GM19324 (cell line): ENCODE measurements around the gene CD209.
"Not testable (repeated sequence)": the region's sequence is repeated elsewhere in the genome, so short reads cannot be mapped to it uniquely, and the experiment has no call there.

ENCODE experiments used
- ATAC-seq: cut with Tn5 transposase; IDR thresholded peaks from one replicate; pipeline ENCODE4 v1.9.1; 2021; ENCODE audit warnings: mild to moderate bottlenecking, moderate library complexity; ENCODE audit not compliant: unreplicated experiment, low FRiP score

The CD209 gene

DNA sequence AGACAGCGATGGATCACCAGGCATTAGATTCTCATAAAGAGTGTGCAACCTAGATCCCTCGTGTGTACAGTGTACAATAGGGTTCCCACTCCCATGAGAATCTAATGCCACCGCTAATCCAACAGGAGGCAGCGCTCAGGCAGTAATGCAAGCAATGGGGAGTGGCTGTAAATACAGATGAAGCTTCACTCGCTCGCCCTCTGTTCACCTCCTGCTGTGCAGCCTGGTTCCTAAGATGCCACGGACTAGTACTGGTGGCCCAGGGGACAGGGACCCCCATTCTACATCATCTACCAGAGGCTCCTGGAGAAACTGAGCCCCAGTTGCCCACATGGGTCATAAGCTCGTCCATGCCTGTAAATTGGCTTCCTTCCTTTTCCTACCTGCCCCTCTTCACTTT is 23.7 kb upstream of the CD209 start:
- no peak for ATAC-seq

- no peak for ATAC-seq
These were observed 21.8 kb upstream of the CD209 start for GRCh38 chr19:7769171-7769570.

GRCh38 chr19:7767487-7767886 is 20.2 kb upstream of the CD209 start:
- no peak for ATAC-seq

DNA sequence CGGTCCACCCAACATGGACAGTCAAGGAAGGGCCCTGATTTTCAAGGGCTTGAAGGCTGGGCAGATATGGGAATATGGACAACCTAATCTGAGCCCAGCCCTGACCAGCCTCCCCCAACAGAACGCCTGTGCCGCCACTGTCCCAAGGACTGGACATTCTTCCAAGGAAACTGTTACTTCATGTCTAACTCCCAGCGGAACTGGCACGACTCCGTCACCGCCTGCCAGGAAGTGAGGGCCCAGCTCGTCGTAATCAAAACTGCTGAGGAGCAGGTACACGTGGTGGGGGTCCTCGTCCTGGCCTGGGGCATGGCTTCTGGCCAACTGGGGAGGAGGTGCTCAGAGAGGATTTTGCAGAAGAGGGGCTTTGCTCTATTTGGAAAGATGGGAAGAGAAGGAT is 19.2 kb upstream of the CD209 start:
- no peak for ATAC-seq

DNA sequence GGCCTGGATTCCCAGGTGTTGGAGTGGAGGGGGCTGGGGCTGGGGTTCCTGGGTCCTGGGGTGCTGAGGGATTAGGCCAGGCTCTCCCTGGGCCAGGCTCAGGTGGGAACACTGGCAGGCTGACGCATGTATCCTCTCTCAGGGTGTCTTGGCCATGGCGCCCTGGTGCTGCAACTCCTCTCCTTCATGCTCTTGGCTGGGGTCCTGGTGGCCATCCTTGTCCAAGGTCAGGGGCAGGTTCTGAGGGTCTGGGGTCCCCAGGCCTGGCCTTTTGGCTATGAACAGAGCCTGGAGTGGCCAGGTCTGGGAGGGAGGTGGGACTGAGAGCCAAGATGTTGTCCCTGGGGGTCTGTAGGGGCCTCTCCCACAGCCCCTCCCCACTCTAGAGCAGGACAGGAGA is 17.7 kb upstream of the CD209 start:
- ATAC-seq: not testable (repeated sequence)

DNA sequence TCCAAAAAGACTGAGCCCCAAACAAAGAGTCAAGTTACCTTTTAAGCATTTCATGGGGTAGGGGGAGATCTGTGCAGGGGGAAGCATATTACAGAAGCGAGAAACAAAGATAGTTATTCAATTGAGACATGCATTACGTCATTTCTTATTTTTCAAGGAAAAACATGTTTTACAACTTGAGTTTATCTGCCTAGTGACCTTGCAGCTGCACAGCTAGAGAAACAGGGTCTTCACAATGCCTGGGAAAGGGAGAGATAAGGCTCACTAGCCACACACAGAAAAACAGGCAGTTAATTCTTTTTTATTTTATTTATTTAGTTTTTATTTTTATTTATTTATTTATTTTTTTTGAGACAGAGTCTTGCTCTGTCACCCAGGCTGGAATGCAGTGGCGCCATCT is 16.8 kb upstream of the CD209 start:
- ATAC-seq: not testable (repeated sequence)

- ATAC-seq: no peak
These were observed 16.4 kb upstream of the CD209 start for GRCh38 chr19:7763696-7764095.

GRCh38 chr19:7762719-7763293 is 15.5 kb upstream of the CD209 start, which contains the start of gene CLEC4M:
CLEC4M (plus strand) TSS chr19:7763243; CDS start chr19:7763267, 24 bp downstream.
- no peak for ATAC-seq

- ATAC-seq: no peak
These were observed 11.8 kb upstream of the CD209 start for GRCh38 chr19:7759156-7759555.

DNA sequence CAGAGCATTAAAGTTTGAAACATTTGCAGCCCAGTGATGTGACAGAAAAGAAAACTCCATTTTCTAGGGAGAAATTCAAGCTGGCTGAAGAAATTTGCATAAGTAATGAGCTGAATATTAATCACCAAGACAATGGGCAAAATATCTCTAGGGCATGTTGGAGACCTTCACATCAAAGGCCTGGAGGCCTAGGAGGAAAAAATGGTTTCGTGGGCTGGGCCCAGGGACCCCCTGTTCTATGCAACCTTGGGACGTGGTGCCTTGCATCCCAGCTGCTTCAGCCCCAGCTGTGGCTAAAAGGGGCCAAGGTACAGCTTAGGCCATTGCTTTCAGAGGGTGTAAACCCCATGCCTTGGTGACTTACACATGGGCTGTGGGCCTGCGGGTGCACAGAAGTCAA is 10.0 kb upstream of the CD209 start:
- ATAC-seq: no peak

DNA sequence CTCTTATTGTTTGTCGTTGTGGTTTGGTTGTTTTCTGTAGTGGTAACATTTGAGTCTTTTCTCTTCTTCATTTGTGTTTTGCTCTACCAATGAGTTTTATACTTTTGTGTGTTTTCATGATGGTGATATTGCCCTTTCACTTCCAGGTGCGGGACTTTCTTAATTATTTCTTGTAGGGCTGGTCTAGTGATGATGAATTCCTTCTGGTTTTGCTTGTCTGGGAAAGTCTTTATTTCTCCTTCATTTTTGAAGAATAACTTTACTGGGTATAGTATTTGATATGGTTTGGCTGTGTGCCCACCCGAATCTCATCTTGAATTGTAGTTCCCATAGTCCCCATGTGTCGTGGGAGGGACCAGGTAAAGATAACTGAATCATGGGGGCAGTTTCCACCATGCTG is 8.9 kb upstream of the CD209 start:
- ATAC-seq: no peak

DNA sequence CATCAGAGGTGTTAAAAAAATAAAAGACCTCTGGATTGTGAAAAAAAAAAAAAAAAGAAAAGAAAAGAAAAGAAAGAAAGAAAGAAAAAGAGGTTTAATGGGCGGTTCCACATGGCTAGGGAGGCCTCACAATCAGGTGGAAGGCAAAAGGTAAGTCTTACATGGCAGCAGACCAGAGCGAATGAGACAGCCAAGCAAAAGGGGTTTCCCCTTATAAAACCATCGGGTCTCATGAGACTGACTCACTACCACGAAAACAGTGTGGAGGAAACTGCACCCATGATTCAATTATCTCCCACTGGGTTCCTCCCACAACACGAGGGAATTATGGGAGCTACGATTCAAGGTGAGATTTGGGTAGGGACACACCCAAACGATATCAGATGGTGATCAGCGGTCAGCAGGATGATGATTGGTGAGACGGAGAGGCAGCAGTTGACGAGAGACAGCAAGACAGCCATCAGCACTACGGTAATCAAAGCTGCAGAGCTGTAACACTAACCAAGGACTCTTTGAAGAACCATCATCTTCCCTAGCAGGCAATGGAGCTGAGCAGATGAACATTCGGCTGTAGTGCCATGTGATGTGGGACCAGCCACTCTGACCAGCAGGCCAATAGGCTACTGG is 3.9 kb upstream of the CD209 start:
- ATAC-seq: no peak

GRCh38 chr19:7748756-7749155 is 1.4 kb upstream of the CD209 start:
- no peak for ATAC-seq

DNA sequence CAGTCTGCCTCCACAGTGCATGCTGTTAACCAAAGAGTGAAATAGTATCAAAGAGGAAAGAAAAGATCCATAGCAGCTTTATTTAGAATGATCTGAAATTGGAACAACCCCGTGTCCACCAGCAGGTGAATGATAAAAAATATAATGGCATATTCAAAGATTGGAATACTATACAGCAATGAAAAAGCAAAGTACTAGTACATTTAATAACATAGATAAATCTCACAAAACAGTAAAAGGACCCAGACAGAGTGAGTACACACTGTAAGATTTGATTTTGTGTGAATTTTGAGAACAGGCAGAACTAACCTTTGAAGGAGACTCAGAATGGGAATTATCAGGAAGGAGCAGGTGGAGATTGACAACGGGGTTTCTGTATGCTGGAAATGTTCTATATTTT is 837 bp upstream of the CD209 start:
- no peak for ATAC-seq

DNA sequence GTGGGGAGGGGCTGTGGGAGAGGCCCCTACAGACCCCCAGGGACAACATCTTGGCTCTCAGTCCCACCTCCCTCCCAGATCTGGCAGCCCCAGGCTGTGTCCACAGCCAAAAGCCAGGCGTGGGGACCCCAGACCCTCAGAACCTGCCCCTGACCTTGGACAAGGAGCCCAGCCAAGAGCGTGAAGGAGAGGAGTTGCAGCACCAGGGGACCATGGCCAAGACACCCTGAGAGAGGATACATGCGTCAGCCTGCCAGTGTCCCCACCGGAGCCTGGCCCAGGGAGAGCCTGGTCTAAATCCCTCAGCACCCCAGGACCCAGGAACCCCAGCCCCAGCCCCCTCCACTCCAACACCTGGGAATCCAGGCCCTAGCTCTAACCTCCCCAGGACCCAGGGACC is 1.0 kb downstream of the CD209 start:
- not testable (repeated sequence) for ATAC-seq

DNA sequence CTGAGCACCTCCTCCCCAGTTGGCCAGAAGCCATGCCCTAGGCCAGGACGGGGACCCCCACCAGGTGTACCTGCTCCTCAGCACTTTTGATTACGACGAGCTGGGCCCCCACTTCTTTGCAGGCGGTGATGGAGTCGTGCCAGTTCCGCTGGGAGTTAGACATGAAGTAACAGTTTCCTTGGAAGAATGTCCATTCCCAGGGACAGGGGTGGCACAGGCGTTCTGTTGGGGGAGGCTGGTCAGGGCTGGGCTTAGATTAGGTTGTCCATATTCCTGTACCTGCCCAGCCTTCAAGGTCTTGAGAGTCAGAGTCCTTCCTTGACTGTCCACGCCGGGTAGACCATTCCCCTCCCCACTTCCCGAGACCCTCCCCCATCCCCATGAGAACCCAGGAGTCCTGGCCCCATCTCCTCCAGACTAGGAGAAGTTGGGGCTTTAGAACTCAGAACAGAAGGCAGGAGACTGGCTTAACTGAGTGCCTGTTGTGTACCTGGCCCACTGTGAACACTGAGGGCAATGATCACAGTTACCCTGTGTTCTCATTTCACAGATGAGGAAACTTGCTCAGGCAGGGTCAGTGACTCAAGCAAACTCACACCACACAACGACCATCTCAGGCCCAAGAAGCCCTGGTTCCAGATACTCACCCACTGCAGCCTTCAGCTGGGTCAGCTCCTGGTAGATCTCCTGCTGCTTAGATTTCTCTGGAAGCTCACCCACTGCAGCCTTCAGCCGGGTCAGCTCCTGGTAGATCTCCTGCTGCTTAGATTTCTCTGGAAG is 2.3 kb downstream of the CD209 start:
- ATAC-seq: no peak

- no peak for ATAC-seq
These were observed 3.0 kb downstream of the CD209 start for GRCh38 chr19:7744199-7744786.

- no peak for ATAC-seq
These were observed 3.9 kb downstream of the CD209 start for GRCh38 chr19:7743425-7743841.

DNA sequence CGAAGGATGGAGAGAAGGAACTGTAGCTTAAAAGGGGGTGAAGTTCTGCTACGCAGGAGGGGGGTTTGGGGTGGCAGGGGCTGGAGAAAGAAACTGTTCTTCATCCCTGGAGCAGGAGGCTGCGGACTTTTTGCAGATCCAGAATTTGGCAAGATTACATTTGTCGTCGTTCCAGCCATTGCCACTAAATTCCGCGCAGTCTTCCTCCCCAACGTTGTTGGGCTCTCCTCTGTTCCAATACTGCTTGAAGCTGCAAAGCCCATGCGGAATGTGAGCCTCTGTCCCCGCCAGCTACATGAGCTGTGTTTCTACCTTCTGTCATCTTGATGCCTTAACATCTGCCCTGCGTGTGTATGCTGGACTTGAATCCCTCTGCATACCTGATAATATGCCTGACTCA is 4.3 kb downstream of the CD209 start:
- ATAC-seq: no peak

DNA sequence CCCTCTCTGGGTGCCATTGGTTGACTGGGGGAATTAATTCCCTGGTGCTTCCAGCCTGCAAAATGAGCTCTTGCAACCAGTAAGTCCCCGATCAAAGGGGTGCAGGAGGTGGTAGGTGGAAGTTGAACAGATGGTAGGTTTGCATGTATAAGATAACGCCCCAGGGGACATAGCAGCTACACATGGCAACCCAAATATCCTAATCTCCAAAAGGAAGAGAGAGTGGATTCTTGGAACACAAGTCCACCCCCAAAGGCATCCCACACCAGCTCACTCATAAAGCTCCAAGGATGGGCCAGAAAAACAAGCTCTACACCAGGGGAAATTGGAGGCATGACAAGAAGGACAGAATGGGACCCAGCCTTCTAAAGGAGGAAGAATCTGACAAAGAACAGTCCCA is 4.8 kb downstream of the CD209 start:
- no peak for ATAC-seq

DNA sequence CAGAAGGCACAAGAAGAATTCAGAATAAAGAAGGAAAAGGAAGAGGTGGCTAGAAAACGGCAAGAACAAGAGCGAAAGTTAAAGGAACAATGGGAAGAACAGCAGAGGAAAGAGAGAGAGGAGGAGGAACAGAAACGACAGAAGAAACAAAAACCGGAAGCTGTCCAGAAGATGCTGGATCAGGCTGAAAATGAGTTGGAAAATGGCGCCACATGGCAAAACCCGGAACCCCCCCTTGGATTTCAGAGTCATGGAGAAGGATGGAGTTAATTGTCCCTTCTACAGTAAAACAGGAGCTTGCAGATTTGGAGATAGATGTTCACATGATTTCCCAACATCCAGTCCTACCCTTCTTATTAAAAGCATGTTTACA is 6.7 kb downstream of the CD209 start:
- no peak for ATAC-seq
